Subcutaneous adipose tissue (tissue), 4 donors: ENCODE data around the gene LIM2. TPM values are rescaled to one million over a fixed set of nuclear protein-coding genes. Genes with fewer than 3 reads are reported as not detected.

ENCODE experiments used
- total RNA-seq, 4 donors: library from RNA; depleted of rRNA; stranded (reverse); fragments of >200 nt; gene quantifications; one replicate each; pipeline ENCODE4 v1.1.0, GENCODE V29; 2016
- TF ChIP-seq, protein P1 (sequence below): fragments of 450-650 bp; IDR thresholded peaks from one replicate; pipeline ENCODE4 v1.5.1; 2016; ENCODE audit warnings: low read depth, mild to moderate bottlenecking, control low read depth, antibody characterized with exemption, moderate library complexity

The LIM2 gene
- total RNA-seq, 4 donors from 2014 or later = not detected

DNA sequence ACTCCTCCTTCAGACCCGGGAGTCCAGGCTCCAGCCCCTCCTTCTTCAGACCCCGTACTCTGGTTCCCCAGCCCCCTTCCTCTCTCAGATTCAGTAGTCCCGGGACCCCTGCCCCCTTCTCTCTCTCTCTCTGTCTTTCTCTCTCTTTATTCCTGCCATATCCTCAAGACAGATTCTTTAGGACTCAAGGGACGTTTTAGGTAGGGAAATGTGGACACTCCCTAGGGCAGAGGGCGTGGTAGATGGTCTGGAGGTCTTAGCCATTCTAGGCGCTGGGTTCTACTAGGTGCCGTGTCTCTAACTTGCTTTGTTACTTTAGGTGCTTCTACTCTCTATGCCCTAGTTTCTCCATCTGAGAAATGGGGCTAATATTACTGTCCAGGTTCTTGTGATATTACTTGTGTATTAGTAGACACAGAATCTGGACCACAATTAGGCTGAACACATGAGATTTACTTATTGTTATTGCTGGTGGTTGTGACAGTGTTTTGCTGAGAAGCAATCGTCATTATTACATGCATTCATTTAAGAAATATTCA is 3.4 kb upstream of the LIM2 start:
- TF ChIP-seq, protein P1, sequence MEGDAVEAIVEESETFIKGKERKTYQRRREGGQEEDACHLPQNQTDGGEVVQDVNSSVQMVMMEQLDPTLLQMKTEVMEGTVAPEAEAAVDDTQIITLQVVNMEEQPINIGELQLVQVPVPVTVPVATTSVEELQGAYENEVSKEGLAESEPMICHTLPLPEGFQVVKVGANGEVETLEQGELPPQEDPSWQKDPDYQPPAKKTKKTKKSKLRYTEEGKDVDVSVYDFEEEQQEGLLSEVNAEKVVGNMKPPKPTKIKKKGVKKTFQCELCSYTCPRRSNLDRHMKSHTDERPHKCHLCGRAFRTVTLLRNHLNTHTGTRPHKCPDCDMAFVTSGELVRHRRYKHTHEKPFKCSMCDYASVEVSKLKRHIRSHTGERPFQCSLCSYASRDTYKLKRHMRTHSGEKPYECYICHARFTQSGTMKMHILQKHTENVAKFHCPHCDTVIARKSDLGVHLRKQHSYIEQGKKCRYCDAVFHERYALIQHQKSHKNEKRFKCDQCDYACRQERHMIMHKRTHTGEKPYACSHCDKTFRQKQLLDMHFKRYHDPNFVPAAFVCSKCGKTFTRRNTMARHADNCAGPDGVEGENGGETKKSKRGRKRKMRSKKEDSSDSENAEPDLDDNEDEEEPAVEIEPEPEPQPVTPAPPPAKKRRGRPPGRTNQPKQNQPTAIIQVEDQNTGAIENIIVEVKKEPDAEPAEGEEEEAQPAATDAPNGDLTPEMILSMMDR = no peak

DNA sequence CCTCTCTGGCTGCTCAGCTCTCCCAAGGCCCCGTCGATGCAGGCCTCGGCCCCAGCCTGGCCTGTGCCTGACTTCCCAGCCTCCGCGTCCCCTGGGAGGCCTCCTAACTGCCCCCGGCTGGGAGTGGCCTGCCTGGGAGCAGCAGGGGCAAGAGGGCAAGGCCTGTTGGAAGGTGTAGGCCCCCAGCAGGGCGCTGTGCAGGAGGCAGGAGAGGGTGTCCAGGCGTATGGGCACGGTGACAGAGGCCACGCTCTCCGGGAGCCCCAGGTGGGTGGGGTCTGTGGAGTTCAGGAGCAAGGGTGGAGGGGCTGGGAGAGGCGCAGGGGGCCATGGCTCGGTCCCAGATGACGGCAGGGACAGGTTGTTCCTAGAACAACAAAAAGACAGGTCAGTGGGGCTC is 1.4 kb upstream of the LIM2 start:
- TF ChIP-seq, protein P1 = no peak

DNA sequence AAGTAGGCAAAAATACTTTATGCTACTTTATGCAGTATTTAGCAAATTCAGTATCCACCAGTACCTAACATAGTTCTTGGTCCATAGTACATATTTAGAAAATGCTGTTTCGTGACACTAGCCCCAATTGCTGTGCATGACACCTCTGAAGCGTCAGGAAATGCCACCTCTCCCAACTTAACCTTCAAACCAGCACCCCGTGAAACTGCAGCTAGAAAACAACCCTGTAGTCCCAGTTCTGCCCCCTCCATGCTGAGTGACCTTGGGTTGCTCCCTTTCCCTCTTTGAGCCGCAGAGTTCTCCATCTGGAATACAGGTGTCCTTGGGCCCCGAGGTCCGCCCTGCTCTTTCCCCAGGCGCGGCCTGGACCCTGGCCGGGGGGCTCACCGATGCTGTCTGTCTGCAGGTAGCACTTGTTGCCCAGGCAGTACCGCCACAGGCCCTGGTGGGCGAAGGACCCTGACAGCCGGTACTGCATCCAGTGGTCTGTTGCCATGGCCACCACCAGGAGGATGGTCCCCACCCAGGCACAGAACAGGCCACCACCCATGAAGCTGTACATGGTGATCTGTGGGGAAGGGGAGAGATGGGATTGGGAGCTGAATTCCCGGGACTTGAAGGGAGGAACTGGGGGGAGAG is 773 bp downstream of the LIM2 start:
- TF ChIP-seq, protein P1 = no peak

DNA sequence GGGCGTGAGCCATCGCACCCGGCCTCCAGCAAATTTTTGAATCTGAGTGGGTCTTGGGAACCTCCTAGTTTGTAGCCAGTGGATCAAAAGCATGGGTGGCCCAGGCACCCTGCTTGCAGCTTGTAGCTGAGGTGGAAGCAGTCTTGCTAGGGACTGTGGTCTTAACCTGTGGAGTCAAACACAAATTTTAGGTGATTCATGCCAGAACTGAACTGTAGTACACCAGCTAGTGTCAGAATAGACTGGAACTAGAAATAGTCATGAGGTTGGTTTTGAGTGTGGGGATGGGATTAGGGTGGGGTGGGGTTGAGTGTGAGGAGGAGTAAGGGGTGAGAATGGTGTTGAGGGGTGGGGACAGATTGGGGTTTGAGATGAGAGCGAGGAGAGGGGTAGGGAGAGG is 5.8 kb downstream of the LIM2 start:
- TF ChIP-seq, protein P1 = no peak

DNA sequence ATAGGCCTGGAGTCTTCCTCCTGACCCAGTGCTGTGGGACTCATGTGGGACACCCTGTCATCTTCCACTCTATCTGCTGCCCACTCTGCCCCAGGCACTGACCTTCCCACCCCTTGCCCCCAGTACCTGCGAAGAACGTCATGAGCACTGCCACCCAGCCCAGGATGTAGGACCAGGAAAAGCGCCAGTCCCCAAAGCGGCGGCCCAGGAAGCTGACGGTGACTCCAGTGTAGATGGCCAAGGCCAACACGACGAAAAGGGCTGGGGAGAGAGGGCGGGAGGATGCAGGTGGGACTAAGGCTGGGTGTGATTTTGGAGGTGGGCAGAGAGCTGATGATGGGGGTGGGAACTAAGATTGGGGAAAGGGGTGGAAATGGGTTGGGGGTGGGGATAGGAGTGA is 7.4 kb downstream of the LIM2 start:
- TF ChIP-seq, protein P1 = no peak

DNA sequence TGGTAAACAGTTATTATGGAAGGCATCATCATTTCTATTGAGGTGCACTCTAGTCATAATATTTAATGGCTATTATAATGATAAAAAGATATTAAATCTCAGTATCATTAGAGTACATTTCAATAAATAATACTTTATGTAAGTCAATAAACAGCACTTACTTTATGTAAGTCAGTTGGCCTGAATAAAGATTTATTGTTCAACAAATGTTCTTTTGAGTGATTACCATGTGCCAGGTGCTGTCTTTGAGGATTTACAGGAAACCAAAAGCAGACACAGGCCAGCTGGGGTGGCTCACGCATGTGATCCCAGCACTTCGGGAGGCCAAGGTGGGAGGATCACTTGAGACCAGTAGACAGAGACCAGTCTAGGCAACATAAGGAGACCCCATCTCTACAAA is 10.4 kb downstream of the LIM2 start:
- TF ChIP-seq, protein P1 = no peak

DNA sequence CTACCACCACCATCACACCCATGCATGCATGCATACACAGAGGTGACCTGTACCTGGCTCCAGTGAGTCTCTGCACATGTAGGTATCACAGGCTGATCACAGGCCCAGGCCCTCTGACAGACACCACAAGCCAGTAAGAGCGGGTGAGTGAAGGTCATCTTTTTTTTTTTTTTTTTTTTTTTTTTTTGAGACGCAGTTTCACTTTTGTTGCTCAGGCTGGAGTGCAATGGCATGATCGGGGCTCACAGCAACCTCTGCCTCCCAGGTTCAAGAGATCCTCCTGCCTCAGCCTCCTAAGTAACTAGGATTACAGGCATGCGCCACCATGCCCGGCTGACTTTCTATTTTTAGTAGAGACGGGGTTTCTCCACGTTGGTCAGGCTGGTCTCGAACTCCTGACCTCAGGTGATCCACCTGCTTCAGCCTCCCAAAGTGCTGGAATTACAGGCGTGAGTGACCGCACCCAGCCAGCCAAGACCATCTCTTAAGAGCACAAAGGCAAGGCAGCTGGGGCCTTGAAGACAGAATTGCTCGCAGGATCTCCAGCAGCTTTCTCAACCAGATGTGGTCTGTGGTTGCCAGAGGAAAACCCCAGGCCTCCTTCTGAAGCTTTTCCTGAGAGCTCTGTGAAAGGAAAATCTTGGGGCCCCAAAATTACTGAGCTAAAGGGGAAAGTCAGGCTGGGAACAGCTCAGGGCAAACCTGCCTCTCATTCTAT is 12.1 kb downstream of the LIM2 start:
- TF ChIP-seq, protein P1 = no peak
